ENCODE results near the gene TAPT1.

TAPT1 gene

GRCh38 chr4:16245241-16245640, 19.0 kb upstream of the TAPT1 start:
- no peak for DNase-seq

- no peak for DNase-seq
Observed at GRCh38 chr4:16243285-16243684, 17.0 kb upstream of the TAPT1 start.

GRCh38 chr4:16240300-16240699, 14.0 kb upstream of the TAPT1 start:
- DNase-seq, result no peak

- no peak for DNase-seq
Observed at GRCh38 chr4:16239086-16239485, 12.8 kb upstream of the TAPT1 start.

GRCh38 chr4:16238327-16238726, 12.1 kb upstream of the TAPT1 start:
- DNase-seq, result no peak

- DNase-seq, result no peak
Observed at GRCh38 chr4:16237715-16238114, 11.4 kb upstream of the TAPT1 start.

GRCh38 chr4:16236402-16237023, 10.2 kb upstream of the TAPT1 start:
- DNase-seq, result no peak

- no peak for DNase-seq
Observed at GRCh38 chr4:16235209-16235608, 8.9 kb upstream of the TAPT1 start.

GRCh38 chr4:16233569-16234177, 7.4 kb upstream of the TAPT1 start:
- no peak for DNase-seq

- DNase-seq, result no peak
Observed at GRCh38 chr4:16231570-16232245, 5.4 kb upstream of the TAPT1 start.

GRCh38 chr4:16230308-16230707, 4.0 kb upstream of the TAPT1 start:
- DNase-seq, result no peak

- DNase-seq, result no peak
Observed at GRCh38 chr4:16229604-16230003, 3.3 kb upstream of the TAPT1 start.

- peak; percentile 33 for DNase-seq
Observed at GRCh38 chr4:16227462-16227868, 1.2 kb upstream of the TAPT1 start.

- peak; percentile 37 for DNase-seq
Observed at GRCh38 chr4:16226816-16227461, 668 bp upstream of the TAPT1 start.

GRCh38 chr4:16225167-16225862, 956 bp downstream of the TAPT1 start:
- peak; percentile 39 for DNase-seq

GRCh38 chr4:16224264-16225166, 1.8 kb downstream of the TAPT1 start:
- DNase-seq, result peak; percentile 21

- DNase-seq, result no peak
Observed at GRCh38 chr4:16222957-16223527, 3.2 kb downstream of the TAPT1 start.

- DNase-seq, result no peak
Observed at GRCh38 chr4:16218950-16219349, 7.3 kb downstream of the TAPT1 start.

GRCh38 chr4:16217300-16218051, 8.8 kb downstream of the TAPT1 start:
- DNase-seq, result no peak

GRCh38 chr4:16213121-16213520, 13.2 kb downstream of the TAPT1 start:
- DNase-seq, result no peak

Data from CD4-positive, alpha-beta T cell treated with Interleukin-17A for 1 hour (primary cell).